H9 (cell line): Measurements from ENCODE around the gene TPT1. TPM values are rescaled to one million over a fixed set of nuclear protein-coding genes. Genes with fewer than 3 reads are reported as not detected.

Experiments
- DNase-seq: peaks from one replicate; pipeline ENCODE4 v3.0.0-alpha.2; 2017
- H2AFZ ChIP-seq: one replicate; pipeline ENCODE4 v1.6.1; 2013; ENCODE audit warnings: mild to moderate bottlenecking, low read length, control low read depth, moderate library complexity
- H2AK5ac ChIP-seq: 2 replicates; pipeline ENCODE4 v1.6.1; 2013; ENCODE audit warnings: low read length, control low read depth, mixed read lengths; ENCODE audit not compliant: insufficient read length
- H2BK120ac ChIP-seq: one replicate; pipeline ENCODE4 v1.6.1; 2013; ENCODE audit warnings: low read depth, mild to moderate bottlenecking, low read length, control low read depth, inconsistent platforms; ENCODE audit not compliant: poor library complexity, severe bottlenecking
- H2BK12ac ChIP-seq: 2 replicates; pipeline ENCODE4 v1.6.1; 2013; ENCODE audit warnings: low read length, control low read depth, mixed read lengths, low read depth; ENCODE audit not compliant: insufficient read length
- H2BK15ac ChIP-seq: 2 replicates; pipeline ENCODE4 v1.6.1; 2013; ENCODE audit warnings: low read depth, low read length, control low read depth
- H2BK20ac ChIP-seq: one replicate; pipeline ENCODE4 v1.6.1; 2013; ENCODE audit warnings: low read depth, mild to moderate bottlenecking, low read length, control low read depth, inconsistent platforms; ENCODE audit not compliant: poor library complexity, severe bottlenecking
- H2BK5ac ChIP-seq: 2 replicates; pipeline ENCODE4 v1.6.1; 2013; ENCODE audit warnings: low read length, control low read depth, mixed read lengths; ENCODE audit not compliant: insufficient read length
- H3K14ac ChIP-seq: 2 replicates; pipeline ENCODE4 v1.6.1; 2013; ENCODE audit warnings: low read length, control low read depth; ENCODE audit not compliant: insufficient read depth
- H3K18ac ChIP-seq: 2 replicates; pipeline ENCODE4 v1.6.1; 2013; ENCODE audit warnings: low read depth, mild to moderate bottlenecking, mixed read lengths, low read length, control low read depth; ENCODE audit not compliant: insufficient read length
- H3K23ac ChIP-seq: 2 replicates; pipeline ENCODE4 v1.6.1; 2013; ENCODE audit warnings: low read length, control low read depth, mixed read lengths, low read depth; ENCODE audit not compliant: insufficient read length
- H3K23me2 ChIP-seq: 2 replicates; pipeline ENCODE4 v1.6.1; 2013; ENCODE audit warnings: low read depth, mild to moderate bottlenecking, mixed read lengths, low read length, control low read depth; ENCODE audit not compliant: insufficient read length, poor library complexity, severe bottlenecking
- H3K27ac ChIP-seq: 2 replicates; pipeline ENCODE4 v1.5.1; 2013; ENCODE audit warnings: low read length, control low read depth, mixed read lengths, low read depth; ENCODE audit not compliant: insufficient read length
- H3K27me3 ChIP-seq: 2 replicates; pipeline ENCODE4 v1.6.1; 2013; ENCODE audit warnings: low read length, control low read depth, inconsistent platforms; ENCODE audit not compliant: insufficient read depth
- H3K4ac ChIP-seq: 2 replicates; pipeline ENCODE4 v1.6.1; 2013; ENCODE audit warnings: low read depth, mild to moderate bottlenecking, control low read depth, inconsistent platforms, low read length, moderate library complexity
- H3K4me1 ChIP-seq: 2 replicates; pipeline ENCODE4 v1.6.1; 2013; ENCODE audit warnings: low read length, control low read depth, inconsistent platforms; ENCODE audit not compliant: insufficient read depth
- H3K4me2 ChIP-seq: 2 replicates; pipeline ENCODE4 v1.6.1; 2013; ENCODE audit warnings: low read length, control low read depth, mixed read lengths; ENCODE audit not compliant: insufficient read length, insufficient read depth
- H3K56ac ChIP-seq: 2 replicates; pipeline ENCODE4 v1.6.1; 2013; ENCODE audit warnings: low read depth, mild to moderate bottlenecking, mixed read lengths, low read length, control low read depth; ENCODE audit not compliant: insufficient read length
- H3K79me1 ChIP-seq: 2 replicates; pipeline ENCODE4 v1.6.1; 2013; ENCODE audit warnings: low read depth, mild to moderate bottlenecking, moderate library complexity, low read length, control low read depth, inconsistent platforms; ENCODE audit not compliant: insufficient read depth, poor library complexity, severe bottlenecking
- H3K79me2 ChIP-seq: 2 replicates; pipeline ENCODE4 v1.6.1; 2013; ENCODE audit warnings: low read length, control low read depth, inconsistent platforms; ENCODE audit not compliant: insufficient read depth
- H3K9ac ChIP-seq: 2 replicates; pipeline ENCODE4 v1.6.1; 2013; ENCODE audit warnings: low read length, control low read depth, mixed read lengths; ENCODE audit not compliant: insufficient read length; ENCODE audit errors: extremely low read depth
- H3K9me3 ChIP-seq: one replicate; pipeline ENCODE4 v1.6.1; 2013; ENCODE audit warnings: low read depth, low read length, inconsistent platforms; ENCODE audit not compliant: control insufficient read depth
- H3T11ph ChIP-seq: one replicate; pipeline ENCODE4 v1.6.1; 2013; ENCODE audit warnings: mild to moderate bottlenecking, low read length, control low read depth, inconsistent platforms
- H4K20me1 ChIP-seq: one replicate; pipeline ENCODE4 v1.6.1; 2013; ENCODE audit not compliant: control insufficient read depth, insufficient read length, insufficient read depth
- H4K5ac ChIP-seq: 2 replicates; pipeline ENCODE4 v1.6.1; 2013; ENCODE audit warnings: low read depth, mild to moderate bottlenecking, mixed read lengths, low read length, control low read depth; ENCODE audit not compliant: insufficient read length
- H4K8ac ChIP-seq: replicated peaks from 2 replicates; pipeline ENCODE4 v1.6.1; 2013; ENCODE audit warnings: low read length, control low read depth, mixed read lengths, low read depth; ENCODE audit not compliant: insufficient read length
- H4K91ac ChIP-seq: 2 replicates; pipeline ENCODE4 v1.6.1; 2013; ENCODE audit warnings: low read depth, mild to moderate bottlenecking, moderate library complexity, mixed read lengths, low read length, control low read depth; ENCODE audit not compliant: insufficient read length
- H3K27ac Mint-ChIP-seq, 3 experiments: 2 replicates in 2 of 3; 3 replicates in 1 of 3; pipeline ENCODE4 v1.8.0; 2020 to 2021; ENCODE audit warnings: mixed read lengths in 3 of 3, mild to moderate bottlenecking in 1 of 3, moderate library complexity in 1 of 3
- H3K27me3 Mint-ChIP-seq: 2 replicates; pipeline ENCODE4 v1.8.0; 2021; ENCODE audit warnings: low read depth, mild to moderate bottlenecking, moderate library complexity, mixed read lengths
- H3K36me3 Mint-ChIP-seq, 3 experiments: 2 replicates in 2 of 3; 3 replicates in 1 of 3; pipeline ENCODE4 v1.8.0; 2020 to 2021; ENCODE audit warnings: low read depth in 3 of 3, mixed read lengths in 3 of 3; ENCODE audit not compliant: insufficient read depth in 1 of 3
- H3K4me1 Mint-ChIP-seq, 2 experiments: 2 replicates each; pipeline ENCODE4 v1.8.0; 2020; ENCODE audit warnings: mixed read lengths in 2 of 2
- H3K4me3 Mint-ChIP-seq, 2 experiments: 2 replicates in 1 of 2; 3 replicates in 1 of 2; pipeline ENCODE4 v1.8.0; 2020 to 2021; ENCODE audit warnings: mild to moderate bottlenecking in 2 of 2, mixed read lengths in 2 of 2, moderate library complexity in 1 of 2
- H3K9me3 Mint-ChIP-seq, 2 experiments: 2 replicates in 1 of 2; 3 replicates in 1 of 2; pipeline ENCODE4 v1.8.0; 2020; ENCODE audit warnings: mild to moderate bottlenecking in 2 of 2, mixed read lengths in 2 of 2, moderate library complexity in 1 of 2
- CTCF ChIP-seq: fragments of 200-600 bp; sonication (generic); conservative IDR thresholded peaks from 3 replicates; pipeline ENCODE4 v1.8.0; 2021; ENCODE audit warnings: antibody characterized with exemption, mild to moderate bottlenecking
- WGBS: extraction: QIAGEN DNeasy Blood & Tissue Kit; methylation state at CpG from one replicate; pipeline ENCODE4 v1.1.7; 2013; ENCODE audit warnings: missing lambda C conversion rate, low lambda C conversion rate, mixed read lengths; ENCODE audit not compliant: insufficient read length; ENCODE audit errors: extremely low coverage; 5-methylcytosine and 5-hydroxymethylcytosine counted together
- total RNA-seq: library from RNA; stranded (reverse); gene quantifications from 2 replicates; pipeline ENCODE4 v1.2.1, GENCODE V29; 2021

Gene TPT1
- total RNA-seq, 1 experiment from 2014 or later, result 2,205 TPM

GRCh38 chr13:45301263-45301662, 39.7 kb downstream of the TPT1 start:
- no peaks in the 10 kb centered on the region for H3K9me3 Mint-ChIP-seq
- Histone ChIP-seq H3K79me2 (no peaks in the 10 kb centered on the region), H2BK12ac (no peak overlapping the region), H2AFZ (no peak overlapping the region), H2BK20ac (no peak overlapping the region), H4K20me1 (no peaks in the 10 kb centered on the region), H2BK5ac (no peak overlapping the region), H4K8ac (no peak overlapping the region), H3K9ac (no peak overlapping the region), H2BK15ac (no peak overlapping the region; the same call in 1 of the 2 replicates), H3K56ac (no peak overlapping the region), H3K4me1 (peaks cover 5% of the 10 kb centered on the region; the same call in 1 of the 2 replicates), H3K4me2 (no peak overlapping the region), H3T11ph (no peak overlapping the region), H3K14ac (no peak overlapping the region), H2AK5ac (no peak overlapping the region), H3K79me1 (no peaks in the 10 kb centered on the region), H2BK120ac (no peak overlapping the region), H3K9me3 (no peaks in the 10 kb centered on the region), H3K23ac (no peak overlapping the region), H4K91ac (no peak overlapping the region), H3K18ac (no peak overlapping the region), H3K27ac (no peak overlapping the region), H3K27me3 (no peaks in the 10 kb centered on the region), H3K23me2 (no peaks in the 10 kb centered on the region), H3K4ac (no peak overlapping the region), H4K5ac (no peak overlapping the region)
- peak overlapping the region in 1 of 3 experiments; percentile 61; a peak in 1 of 7 replicates for H3K27ac Mint-ChIP-seq
- no peak overlapping the region for H3K4me3 Mint-ChIP-seq
- no peaks in the 10 kb centered on the region; the same call in 1 of the 2 replicates for H3K27me3 Mint-ChIP-seq
- no peak for TF ChIP-seq CTCF
- H3K36me3 Mint-ChIP-seq, result no peaks in the 10 kb centered on the region
- peaks cover 11 to 29% of the 10 kb centered on the region in 2 experiments for H3K4me1 Mint-ChIP-seq
- WGBS, result no CpG with 5 or more reads among the region's 11 CpGs
- DNase-seq, result no peak
